HCT116 (cell line): Measurements from ENCODE around the gene HILPDA. TPM values are rescaled to one million over a fixed set of nuclear protein-coding genes. Genes with fewer than 3 reads are reported as not detected.

Source experiments
- ATAC-seq: fragments of 200-7000 bp; cut with Tn5 transposase; 2 replicates; pipeline ENCODE4 v1.9.1; 2020; ENCODE audit warnings: mild to moderate bottlenecking, moderate library complexity
- BruUV-seq: library from RNA; stranded (reverse); fragments of 400-500 nt; replicated peaks from 2 replicates; lab custom pipeline; 2021; lab: Mats Ljungman, UMichigan
- CTCF ChIA-PET: fragments of 300-600 bp; sonication (Branson Sonifier 250); formaldehyde crosslinking; loops from one replicate; lab custom pipeline; 2021; ENCODE audit warnings: antibody characterized with exemption; lab: Charles Lee
- POLR2A ChIA-PET: fragments of 300-600, 350-600 bp; sonication (Branson Sonifier 250); formaldehyde crosslinking; loops from one replicate; lab custom pipeline; 2021; ENCODE audit warnings: antibody characterized with exemption; lab: Charles Lee
- RAD21 ChIA-PET, 2 experiments: fragments of 300-600 bp; sonication (Branson Sonifier 250); formaldehyde crosslinking; loops; one replicate each; lab custom pipeline; 2023; ENCODE audit warnings: low total read pairs in 2 of 2; ENCODE audit not compliant: uncharacterized antibody in 2 of 2, unreplicated experiment in 2 of 2, low non-redundant PET in 1 of 2; lab: Charles Lee
- DNase-seq: peaks from one replicate; pipeline ENCODE4 v3.0.0-alpha.2; 2010; ENCODE audit warnings: low read depth, low spot score
- H2AFZ ChIP-seq: fragments of 200-600 bp; shearing (Covaris generic), sonication (generic); 2 replicates; pipeline ENCODE4 v1.6.1; 2017; ENCODE audit warnings: low read depth, mixed run types, mixed read lengths, antibody characterized with exemption, low read length; ENCODE audit not compliant: poor library complexity, severe bottlenecking
- H3K27ac ChIP-seq: 2 replicates; pipeline ENCODE4 v1.5.1; 2012; ENCODE audit warnings: low read depth, low read length
- H3K27me3 ChIP-seq: fragments of 200-600 bp; sonication (generic); 2 replicates; pipeline ENCODE4 v1.6.1; 2016; ENCODE audit warnings: mixed run types, low read length, mixed read lengths; ENCODE audit not compliant: insufficient read depth
- H3K36me3 ChIP-seq, 2 experiments: fragments of 200-500 bp in 1 of 2; fragments of 200-600 bp in 1 of 2; sonication (Bioruptor generic) in 1 of 2; sonication (generic) in 1 of 2; 2 replicates each; pipeline versions ENCODE4 v1.5.1 to v1.6.1; 2014 to 2016; ENCODE audit warnings: low read length in 2 of 2, inconsistent platforms in 1 of 2, mixed read lengths in 1 of 2, mixed run types in 1 of 2; ENCODE audit not compliant: insufficient read depth in 2 of 2, control insufficient read depth in 1 of 2
- H3K4me1 ChIP-seq, 2 experiments: fragments of 200-600 bp in 1 of 2; sonication (generic) in 1 of 2; 2 replicates each; pipeline versions ENCODE4 v1.5.1 to v1.6.1; 2012 to 2017; ENCODE audit warnings: low read length in 2 of 2, inconsistent platforms in 1 of 2, mild to moderate bottlenecking in 1 of 2, mixed read lengths in 1 of 2, mixed run types in 1 of 2, moderate library complexity in 1 of 2; ENCODE audit not compliant: insufficient read depth in 2 of 2, control insufficient read depth in 1 of 2
- H3K4me2 ChIP-seq: fragments of 200-600 bp; sonication (generic); 2 replicates; pipeline ENCODE4 v1.6.1; 2017; ENCODE audit warnings: mixed run types, low read length, mixed read lengths
- H3K4me3 ChIP-seq, 2 experiments: fragments of 200-600 bp in 1 of 2; sonication (generic) in 1 of 2; replicated peaks in 1 of 2; 2 replicates each; pipeline ENCODE4 v1.5.1; 2011 to 2016; ENCODE audit warnings: low read length in 2 of 2, control low read depth in 1 of 2, low read depth in 1 of 2, mild to moderate bottlenecking in 1 of 2, mixed read lengths in 1 of 2, mixed run types in 1 of 2
- H3K79me2 ChIP-seq: fragments of 200-600 bp; sonication (generic); 2 replicates; pipeline ENCODE4 v1.6.1; 2017; ENCODE audit warnings: mild to moderate bottlenecking, mixed run types, low read length, moderate library complexity, mixed read lengths; ENCODE audit not compliant: insufficient read depth
- H3K9ac ChIP-seq: fragments of 200-600 bp; sonication (generic); 2 replicates; pipeline ENCODE4 v1.6.1; 2016; ENCODE audit warnings: low read length, mixed read lengths
- H3K9me2 ChIP-seq: fragments of 200-600 bp; sonication (generic), shearing (Covaris generic); 2 replicates; pipeline ENCODE4 v1.6.1; 2017; ENCODE audit warnings: mixed run types, mild to moderate bottlenecking, moderate library complexity; ENCODE audit not compliant: insufficient read depth
- H3K9me3 ChIP-seq, 2 experiments: fragments of 200-500 bp in 1 of 2; fragments of 200-600 bp in 1 of 2; sonication (Bioruptor generic) in 1 of 2; sonication (generic) in 1 of 2; 2 replicates each; pipeline ENCODE4 v1.6.1; 2014 to 2017; ENCODE audit warnings: low read length in 2 of 2, mixed read lengths in 2 of 2, inconsistent platforms in 1 of 2, low read depth in 1 of 2, mild to moderate bottlenecking in 1 of 2, mixed run types in 1 of 2, moderate library complexity in 1 of 2; ENCODE audit not compliant: control insufficient read depth in 1 of 2, insufficient read depth in 1 of 2
- H4K20me1 ChIP-seq: fragments of 200-600 bp; sonication (generic), shearing (Covaris generic); 2 replicates; pipeline ENCODE4 v1.6.1; 2017; ENCODE audit warnings: mixed run types, mild to moderate bottlenecking, moderate library complexity; ENCODE audit not compliant: insufficient read depth
- ATF3 ChIP-seq: IDR thresholded peaks from 2 replicates; pipeline ENCODE4 v1.6.1; 2012
- CBX3 ChIP-seq: IDR thresholded peaks from 2 replicates; pipeline ENCODE4 v1.6.1; 2012; ENCODE audit warnings: low read depth
- CEBPB ChIP-seq: IDR thresholded peaks from 2 replicates; pipeline ENCODE4 v1.6.1; 2012; ENCODE audit warnings: low read depth
- EGR1 ChIP-seq: IDR thresholded peaks from 2 replicates; pipeline ENCODE4 v1.6.1; 2012; ENCODE audit warnings: low read depth
- EZH2 ChIP-seq: fragments of 200-600 bp; sonication (generic); IDR thresholded peaks from 2 replicates; pipeline ENCODE4 v1.6.1; 2017; ENCODE audit warnings: antibody characterized with exemption, mixed run types
- EZH2phosphoT487 ChIP-seq: fragments of 200-600 bp; IDR thresholded peaks from 2 replicates; pipeline ENCODE4 v1.6.1; 2018; ENCODE audit warnings: antibody characterized with exemption, borderline replicate concordance
- FOSL1 ChIP-seq: IDR thresholded peaks from 2 replicates; pipeline ENCODE4 v1.6.1; 2012; ENCODE audit warnings: low read depth
- JUND ChIP-seq: IDR thresholded peaks from 2 replicates; pipeline ENCODE4 v1.6.1; 2012
- MAX ChIP-seq: IDR thresholded peaks from 2 replicates; pipeline ENCODE4 v1.6.1; 2012
- POLR2A ChIP-seq: IDR thresholded peaks from 2 replicates; pipeline ENCODE4 v1.7.0; 2011; ENCODE audit warnings: borderline replicate concordance; ENCODE audit not compliant: insufficient read depth, insufficient read length; ENCODE audit errors: extremely low read depth
- POLR2AphosphoS5 ChIP-seq: IDR thresholded peaks from 2 replicates; pipeline ENCODE4 v1.6.1; 2011; ENCODE audit warnings: mild to moderate bottlenecking, low read depth, low read length, moderate library complexity
- SIN3A ChIP-seq: IDR thresholded peaks from 2 replicates; pipeline ENCODE4 v1.6.1; 2012; ENCODE audit warnings: low read depth
- SP1 ChIP-seq: IDR thresholded peaks from 2 replicates; pipeline ENCODE4 v1.6.1; 2012; ENCODE audit warnings: low read depth
- SRF ChIP-seq: IDR thresholded peaks from 2 replicates; pipeline ENCODE4 v1.6.1; 2012; ENCODE audit warnings: low read depth
- TCF7L2 ChIP-seq: IDR thresholded peaks from 2 replicates; pipeline ENCODE4 v1.7.0; 2011; ENCODE audit warnings: borderline replicate concordance, inconsistent platforms; ENCODE audit not compliant: insufficient read depth, insufficient read length; ENCODE audit errors: extremely low read depth
- YY1 ChIP-seq: IDR thresholded peaks from 2 replicates; pipeline ENCODE4 v1.6.1; 2011; ENCODE audit warnings: low read length, low read depth, moderate library complexity, mild to moderate bottlenecking; ENCODE audit not compliant: insufficient replicate concordance; ENCODE audit errors: extremely low read depth
- ZNF274 ChIP-seq: fragments of 200-500 bp; sonication (Bioruptor generic); IDR thresholded peaks from 2 replicates; pipeline ENCODE4 v1.6.1; 2014; ENCODE audit warnings: mild to moderate bottlenecking, low read depth, low read length, inconsistent platforms
- intact Hi-C: fragments of 100-400 bp; cut with micrococcal nuclease; formaldehyde crosslinking; loops from 2 replicates; pipeline ENCODE4 v1.10.0; 2022
- total RNA-seq: library from RNA; stranded (reverse); gene quantifications from one replicate; pipeline ENCODE4 v1.2.1, GENCODE V29; 2021; ENCODE audit not compliant: unreplicated experiment

HILPDA gene
- total RNA-seq, 1 experiment from 2014 or later = 32.8 TPM

GRCh38 chr7:128410451-128410753 is 45.3 kb upstream of the HILPDA start:
- POLR2A ChIA-PET = interaction anchor here (1.0 kb wide), 1 partner anchor 8 kb away, joined by 4 read pairs; no protein-coding TSS in a partner anchor
- intact Hi-C loops = no loop called here
- no peaks in the 10 kb centered on the region for H3K36me3 ChIP-seq

GRCh38 chr7:128415217-128415785 is 40.4 kb upstream of the HILPDA start:
- Histone ChIP-seq H3K36me3 (no peaks in the 10 kb centered on the region), H3K4me2 (no peak overlapping the region), H3K4me3 (no peak overlapping the region), H2AFZ (no peak overlapping the region), H3K27me3 (no peaks in the 10 kb centered on the region), H3K4me1 (peaks cover 5 to 9% of the 10 kb centered on the region in 2 experiments), H3K9me3 (no peaks in the 10 kb centered on the region), H3K27ac (no peak overlapping the region), H3K79me2 (no peaks in the 10 kb centered on the region), H4K20me1 (no peaks in the 10 kb centered on the region), H3K9ac (no peak overlapping the region), H3K9me2 (no peaks in the 10 kb centered on the region)
- ChIA-PET POLR2A (interaction anchor here (1.0 kb wide), 1 partner anchor 10 kb away, joined by 3 read pairs; no protein-coding TSS in a partner anchor), CTCF (interaction anchor here (5.1 kb wide), 1 partner anchor 11 kb away, joined by 42 read pairs; no protein-coding TSS in a partner anchor), RAD21 (no interaction called here)
- BruUV-seq = no TSS peak
- ATAC-seq (no peak), DNase-seq (no peak)
- intact Hi-C loops = no loop called here
- TF ChIP-seq EZH2phosphoT487 (no peak), SIN3A (no peak), SP1 (no peak), JUND (no peak), EGR1 (no peak), CEBPB (no peak), ATF3 (no peak), FOSL1 (no peak), MAX (no peak), POLR2A (no peak), POLR2AphosphoS5 (no peak), EZH2 (no peak), SRF (no peak), ZNF274 (no peak), TCF7L2 (no peak), CBX3 (no peak), YY1 (no peak)

More at GRCh38 chr7:128410451-128410753, 45.3 kb upstream of the HILPDA start:
- Histone ChIP-seq H3K9me3 (no peaks in the 10 kb centered on the region), H3K4me3 (peak overlapping the region; percentile 65 to 70), H2AFZ (peak overlapping the region; percentile 98), H3K9ac (peak overlapping the region; percentile 70), H4K20me1 (no peaks in the 10 kb centered on the region), H3K27ac (peak overlapping the region; percentile 75), H3K9me2 (no peaks in the 10 kb centered on the region), H3K4me2 (peak overlapping the region; percentile 100), H3K27me3 (no peaks in the 10 kb centered on the region), H3K79me2 (no peaks in the 10 kb centered on the region), H3K4me1 (peaks cover 24 to 44% of the 10 kb centered on the region in 2 experiments)
- ATAC-seq (no peak), DNase-seq (no peak)
- BruUV-seq = no TSS peak
- ChIA-PET RAD21 (no interaction called here), CTCF (interaction anchor here (1.0 to 5.6 kb wide), 5 partner anchors 11 to 63 kb away, joined by 3 to 37 read pairs (median 6); no protein-coding TSS in a partner anchor)
- TF ChIP-seq TCF7L2 = no peak
- TF ChIP-seq MAX = no peak
